HepG2 (cell line): ENCODE measurements around the gene ZNF48. TPM values are rescaled to one million over a fixed set of nuclear protein-coding genes. Genes with fewer than 3 reads are reported as not detected.

Experiments used
- AGO2 ChIP-seq: fragments of 200-400 bp; formaldehyde crosslinking; optimal IDR thresholded peaks from 2 replicates; pipeline ENCODE3; 2017; ENCODE audit warnings: mild to moderate bottlenecking, low read depth, low read length, moderate library complexity
- ATAD3A ChIP-seq: sonication (generic); formaldehyde crosslinking; IDR thresholded peaks from 2 replicates; pipeline ENCODE4 v1.4.0; 2020; ENCODE audit warnings: missing genetic modification reagents
- FIP1L1 ChIP-seq: fragments of 200-400 bp; formaldehyde crosslinking; IDR thresholded peaks from 2 replicates; pipeline ENCODE4 v1.6.1; 2018; ENCODE audit warnings: low read depth, mild to moderate bottlenecking, low read length, moderate library complexity, borderline replicate concordance; ENCODE audit not compliant: insufficient read depth
- HHEX ChIP-seq: IDR thresholded peaks from 2 replicates; pipeline ENCODE4 v1.6.1; 2016; ENCODE audit warnings: control low read depth
- KDM4B ChIP-seq: sonication (generic); formaldehyde crosslinking; IDR thresholded peaks from 2 replicates; pipeline ENCODE4 v1.4.0; 2020; ENCODE audit warnings: missing genetic modification reagents
- KLF9 ChIP-seq: IDR thresholded peaks from 2 replicates; pipeline ENCODE4 v1.6.1; 2016; ENCODE audit warnings: low read depth
- MIER3 ChIP-seq: IDR thresholded peaks from 2 replicates; pipeline ENCODE4 v1.6.1; 2016; ENCODE audit warnings: missing compliant biosample characterization, borderline replicate concordance
- SIX1 ChIP-seq: sonication (generic); formaldehyde crosslinking; IDR thresholded peaks from 2 replicates; pipeline ENCODE4 v1.4.0; 2020; ENCODE audit warnings: missing genetic modification reagents, borderline replicate concordance
- ZNF24 ChIP-seq: fragments of 450-650 bp; IDR thresholded peaks from 2 replicates; pipeline ENCODE4 v1.6.1; 2017; ENCODE audit warnings: antibody characterized with exemption, mild to moderate bottlenecking
- ZNF546 ChIP-seq: sonication (generic); formaldehyde crosslinking; conservative IDR thresholded peaks from 2 replicates; pipeline ENCODE4 v1.8.1; 2023; ENCODE audit warnings: mild to moderate bottlenecking, missing genetic modification reagents
- ZNF761 ChIP-seq: sonication (generic); formaldehyde crosslinking; conservative IDR thresholded peaks from 2 replicates; pipeline ENCODE4 v1.4.0; 2020; ENCODE audit warnings: mild to moderate bottlenecking, missing genetic modification reagents
- ZNF766 ChIP-seq: sonication (generic); formaldehyde crosslinking; IDR thresholded peaks from 2 replicates; pipeline ENCODE4 v1.5.0; 2020; ENCODE audit warnings: missing genetic modification reagents, borderline replicate concordance
- ZNF776 ChIP-seq: sonication (generic); formaldehyde crosslinking; IDR thresholded peaks from 2 replicates; pipeline ENCODE4 v1.4.0; 2020; ENCODE audit warnings: mild to moderate bottlenecking, missing genetic modification reagents
- polyA plus RNA-seq, 8 experiments: library from polyadenylated mRNA; depleted of rRNA in 3 of 8; stranded (reverse) in 7 of 8; unstranded in 1 of 8; fragments of >200 nt; fragmentation: Illumina TruSeq in 4 of 8; extraction: Trizol in 4 of 8; gene quantifications; 2 replicates each; pipeline versions ENCODE4 v1.2.1 to v1.2.3, GENCODE V29; 2011 to 2016; ENCODE audit warnings: low read depth in 4 of 8, missing spikeins in 1 of 8, mixed read lengths in 1 of 8; ENCODE audit not compliant: insufficient read depth in 1 of 8
- total RNA-seq, 5 experiments: library from RNA; depleted of rRNA; stranded (reverse); fragments of >200 nt; fragmentation: Illumina TruSeq; extraction: Trizol; gene quantifications; 2 replicates each; pipeline ENCODE4 v1.2.3, GENCODE V29; 2016; ENCODE audit warnings: low read depth in 1 of 5
- TF ChIP-seq, protein P1 (sequence below): sonication (generic); formaldehyde crosslinking; IDR thresholded peaks from 2 replicates; pipeline ENCODE4 v1.4.0; 2020; ENCODE audit warnings: missing genetic modification reagents, borderline replicate concordance
- TF ChIP-seq, protein P2 (sequence below): sonication (generic); formaldehyde crosslinking; IDR thresholded peaks from 2 replicates; pipeline ENCODE4 v1.5.0; 2020; ENCODE audit warnings: mild to moderate bottlenecking, missing genetic modification reagents, borderline replicate concordance
- TF ChIP-seq, protein P3 (sequence below): sonication (generic); formaldehyde crosslinking; IDR thresholded peaks from 2 replicates; pipeline ENCODE4 v1.9.0; 2021; ENCODE audit warnings: missing genetic modification reagents, borderline replicate concordance

Gene ZNF48
- total and polyA plus RNA-seq, 2 of the 13 experiments (the other 11 are each of a cell fraction or from before 2014, with no cell fraction given), result 9.9 to 12.3 TPM

DNA sequence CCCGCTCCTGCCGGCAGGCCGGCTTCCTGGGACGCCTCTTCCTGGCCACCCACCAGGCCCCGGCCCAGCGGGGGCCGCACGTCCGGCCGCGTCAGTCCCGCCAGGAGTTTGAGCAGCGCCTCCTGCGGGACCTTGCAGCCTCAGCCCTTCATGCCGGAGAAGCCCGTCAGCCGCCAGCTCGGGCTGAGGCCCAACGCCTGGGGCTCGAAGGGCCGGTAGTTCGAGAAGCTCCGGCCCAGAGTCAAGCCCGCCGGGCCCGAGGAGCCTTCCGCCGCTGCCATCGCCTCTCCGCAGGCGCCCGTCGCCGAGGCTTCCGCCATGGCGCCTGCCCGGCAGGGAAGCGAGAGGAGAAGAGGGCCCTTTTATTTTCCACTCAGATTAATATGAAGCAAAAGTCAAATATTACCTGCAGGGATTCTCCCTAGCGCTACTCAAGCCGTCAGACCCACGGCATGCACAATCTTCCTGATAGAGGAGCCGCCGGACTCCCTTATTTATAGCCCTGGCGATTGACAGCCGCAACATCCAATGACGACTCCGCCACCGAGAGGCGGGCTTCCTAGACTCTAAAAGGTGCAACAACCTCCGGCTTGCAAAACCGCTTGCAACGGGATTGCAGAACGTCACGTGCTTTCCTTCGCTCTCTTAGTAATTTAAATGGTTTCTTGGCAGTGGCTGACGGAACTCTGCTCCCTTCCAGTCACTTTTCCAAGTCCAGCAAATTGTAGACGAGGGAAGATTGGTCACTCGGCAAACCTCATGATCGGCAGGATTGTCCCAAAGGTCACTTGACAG lies 50.4 kb downstream of the ZNF48 start, which contains the start of gene SEPHS2 (continued):
- TF ChIP-seq, protein P1, sequence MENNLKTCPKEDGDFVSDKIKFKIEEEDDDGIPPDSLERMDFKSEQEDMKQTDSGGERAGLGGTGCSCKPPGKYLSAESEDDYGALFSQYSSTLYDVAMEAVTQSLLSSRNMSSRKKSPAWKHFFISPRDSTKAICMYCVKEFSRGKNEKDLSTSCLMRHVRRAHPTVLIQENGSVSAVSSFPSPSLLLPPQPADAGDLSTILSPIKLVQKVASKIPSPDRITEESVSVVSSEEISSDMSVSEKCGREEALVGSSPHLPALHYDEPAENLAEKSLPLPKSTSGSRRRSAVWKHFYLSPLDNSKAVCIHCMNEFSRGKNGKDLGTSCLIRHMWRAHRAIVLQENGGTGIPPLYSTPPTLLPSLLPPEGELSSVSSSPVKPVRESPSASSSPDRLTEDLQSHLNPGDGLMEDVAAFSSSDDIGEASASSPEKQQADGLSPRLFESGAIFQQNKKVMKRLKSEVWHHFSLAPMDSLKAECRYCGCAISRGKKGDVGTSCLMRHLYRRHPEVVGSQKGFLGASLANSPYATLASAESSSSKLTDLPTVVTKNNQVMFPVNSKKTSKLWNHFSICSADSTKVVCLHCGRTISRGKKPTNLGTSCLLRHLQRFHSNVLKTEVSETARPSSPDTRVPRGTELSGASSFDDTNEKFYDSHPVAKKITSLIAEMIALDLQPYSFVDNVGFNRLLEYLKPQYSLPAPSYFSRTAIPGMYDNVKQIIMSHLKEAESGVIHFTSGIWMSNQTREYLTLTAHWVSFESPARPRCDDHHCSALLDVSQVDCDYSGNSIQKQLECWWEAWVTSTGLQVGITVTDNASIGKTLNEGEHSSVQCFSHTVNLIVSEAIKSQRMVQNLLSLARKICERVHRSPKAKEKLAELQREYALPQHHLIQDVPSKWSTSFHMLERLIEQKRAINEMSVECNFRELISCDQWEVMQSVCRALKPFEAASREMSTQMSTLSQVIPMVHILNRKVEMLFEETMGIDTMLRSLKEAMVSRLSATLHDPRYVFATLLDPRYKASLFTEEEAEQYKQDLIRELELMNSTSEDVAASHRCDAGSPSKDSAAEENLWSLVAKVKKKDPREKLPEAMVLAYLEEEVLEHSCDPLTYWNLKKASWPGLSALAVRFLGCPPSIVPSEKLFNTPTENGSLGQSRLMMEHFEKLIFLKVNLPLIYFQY (CRISPR knock-in tag), result no peak
- no peak; the same call in 1 of the 2 replicates for TF ChIP-seq MIER3 (CRISPR knock-in tag)
- 0 out of 2 replicates have a peak, but pooled peaks have one; percentile 76 for TF ChIP-seq ZNF761
- no peak; the same call in 1 of the 2 replicates for TF ChIP-seq SIX1 (CRISPR knock-in tag)
- peak; percentile 73; the same call in 1 of the 2 replicates for TF ChIP-seq ZNF776 (CRISPR knock-in tag)
- TF ChIP-seq HHEX, result no peak
- TF ChIP-seq ATAD3A (CRISPR knock-in tag), result no peak
- peak; percentile 74; the same call in 1 of the 2 replicates for TF ChIP-seq KLF9 (CRISPR knock-in tag)
- no peak; the same call in 1 of the 2 replicates for TF ChIP-seq ZNF546 (CRISPR knock-in tag)
- TF ChIP-seq, protein P2, sequence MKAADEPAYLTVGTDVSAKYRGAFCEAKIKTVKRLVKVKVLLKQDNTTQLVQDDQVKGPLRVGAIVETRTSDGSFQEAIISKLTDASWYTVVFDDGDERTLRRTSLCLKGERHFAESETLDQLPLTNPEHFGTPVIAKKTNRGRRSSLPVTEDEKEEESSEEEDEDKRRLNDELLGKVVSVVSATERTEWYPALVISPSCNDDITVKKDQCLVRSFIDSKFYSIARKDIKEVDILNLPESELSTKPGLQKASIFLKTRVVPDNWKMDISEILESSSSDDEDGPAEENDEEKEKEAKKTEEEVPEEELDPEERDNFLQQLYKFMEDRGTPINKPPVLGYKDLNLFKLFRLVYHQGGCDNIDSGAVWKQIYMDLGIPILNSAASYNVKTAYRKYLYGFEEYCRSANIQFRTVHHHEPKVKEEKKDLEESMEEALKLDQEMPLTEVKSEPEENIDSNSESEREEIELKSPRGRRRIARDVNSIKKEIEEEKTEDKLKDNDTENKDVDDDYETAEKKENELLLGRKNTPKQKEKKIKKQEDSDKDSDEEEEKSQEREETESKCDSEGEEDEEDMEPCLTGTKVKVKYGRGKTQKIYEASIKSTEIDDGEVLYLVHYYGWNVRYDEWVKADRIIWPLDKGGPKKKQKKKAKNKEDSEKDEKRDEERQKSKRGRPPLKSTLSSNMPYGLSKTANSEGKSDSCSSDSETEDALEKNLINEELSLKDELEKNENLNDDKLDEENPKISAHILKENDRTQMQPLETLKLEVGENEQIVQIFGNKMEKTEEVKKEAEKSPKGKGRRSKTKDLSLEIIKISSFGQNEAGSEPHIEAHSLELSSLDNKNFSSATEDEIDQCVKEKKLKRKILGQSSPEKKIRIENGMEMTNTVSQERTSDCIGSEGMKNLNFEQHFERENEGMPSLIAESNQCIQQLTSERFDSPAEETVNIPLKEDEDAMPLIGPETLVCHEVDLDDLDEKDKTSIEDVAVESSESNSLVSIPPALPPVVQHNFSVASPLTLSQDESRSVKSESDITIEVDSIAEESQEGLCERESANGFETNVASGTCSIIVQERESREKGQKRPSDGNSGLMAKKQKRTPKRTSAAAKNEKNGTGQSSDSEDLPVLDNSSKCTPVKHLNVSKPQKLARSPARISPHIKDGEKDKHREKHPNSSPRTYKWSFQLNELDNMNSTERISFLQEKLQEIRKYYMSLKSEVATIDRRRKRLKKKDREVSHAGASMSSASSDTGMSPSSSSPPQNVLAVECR, result peak; percentile 81
- TF ChIP-seq FIP1L1, result no peak
- TF ChIP-seq, protein P3, sequence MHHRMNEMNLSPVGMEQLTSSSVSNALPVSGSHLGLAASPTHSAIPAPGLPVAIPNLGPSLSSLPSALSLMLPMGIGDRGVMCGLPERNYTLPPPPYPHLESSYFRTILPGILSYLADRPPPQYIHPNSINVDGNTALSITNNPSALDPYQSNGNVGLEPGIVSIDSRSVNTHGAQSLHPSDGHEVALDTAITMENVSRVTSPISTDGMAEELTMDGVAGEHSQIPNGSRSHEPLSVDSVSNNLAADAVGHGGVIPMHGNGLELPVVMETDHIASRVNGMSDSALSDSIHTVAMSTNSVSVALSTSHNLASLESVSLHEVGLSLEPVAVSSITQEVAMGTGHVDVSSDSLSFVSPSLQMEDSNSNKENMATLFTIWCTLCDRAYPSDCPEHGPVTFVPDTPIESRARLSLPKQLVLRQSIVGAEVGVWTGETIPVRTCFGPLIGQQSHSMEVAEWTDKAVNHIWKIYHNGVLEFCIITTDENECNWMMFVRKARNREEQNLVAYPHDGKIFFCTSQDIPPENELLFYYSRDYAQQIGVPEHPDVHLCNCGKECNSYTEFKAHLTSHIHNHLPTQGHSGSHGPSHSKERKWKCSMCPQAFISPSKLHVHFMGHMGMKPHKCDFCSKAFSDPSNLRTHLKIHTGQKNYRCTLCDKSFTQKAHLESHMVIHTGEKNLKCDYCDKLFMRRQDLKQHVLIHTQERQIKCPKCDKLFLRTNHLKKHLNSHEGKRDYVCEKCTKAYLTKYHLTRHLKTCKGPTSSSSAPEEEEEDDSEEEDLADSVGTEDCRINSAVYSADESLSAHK (CRISPR knock-in tag), result no peak
- TF ChIP-seq AGO2, result peak; percentile 97
- TF ChIP-seq ZNF24, result no peak
- 0 out of 2 replicates have a peak, but pooled peaks have one; percentile 16 for TF ChIP-seq KDM4B
- no peak for TF ChIP-seq ZNF766 (CRISPR knock-in tag)
